GM18909 (cell line): Measurements from ENCODE around the gene PGAP2.
A peak's percentile ranks its signal among the peaks of the same experiment; 100 is the strongest.

Source experiments
- ATAC-seq: cut with Tn5 transposase; IDR thresholded peaks from one replicate; pipeline ENCODE4 v1.9.1; 2021; ENCODE audit warnings: mild to moderate bottlenecking; ENCODE audit not compliant: unreplicated experiment, poor library complexity

PGAP2 gene

GRCh38 chr11:3853899-3854659, 45.7 kb downstream of the PGAP2 start:
- peak; percentile 50 for ATAC-seq

GRCh38 chr11:3854660-3854976, 46.3 kb downstream of the PGAP2 start:
- ATAC-seq, result no peak

GRCh38 chr11:3854977-3855807, 46.8 kb downstream of the PGAP2 start, which contains the start of gene STIM1:
TSS of gene STIM1 (plus strand) at chr11:3855664. CDS start at chr11:3856271, 607 bp downstream.
- peak; percentile 58 for ATAC-seq

GRCh38 chr11:3855808-3856491, 47.6 kb downstream of the PGAP2 start:
- ATAC-seq, result peak; percentile 22

GRCh38 chr11:3856856-3857553, 48.6 kb downstream of the PGAP2 start:
- no peak for ATAC-seq

GRCh38 chr11:3857628-3858027, 49.3 kb downstream of the PGAP2 start:
- ATAC-seq, result no peak

- ATAC-seq, result peak; percentile 39
These were observed 51.1 kb downstream of the PGAP2 start for GRCh38 chr11:3859373-3859881.

- ATAC-seq, result no peak
These were observed 52.0 kb downstream of the PGAP2 start for GRCh38 chr11:3860375-3860774.

GRCh38 chr11:3860898-3861393, 52.6 kb downstream of the PGAP2 start:
- ATAC-seq, result peak; percentile 24

GRCh38 chr11:3861683-3862082, 53.3 kb downstream of the PGAP2 start:
- ATAC-seq, result no peak

GRCh38 chr11:3865388-3866193, 57.2 kb downstream of the PGAP2 start:
- no peak for ATAC-seq

- no peak for ATAC-seq
These were observed 57.8 kb downstream of the PGAP2 start for GRCh38 chr11:3866206-3866605.

- ATAC-seq, result no peak
These were observed 58.5 kb downstream of the PGAP2 start for GRCh38 chr11:3866836-3867208.

- peak; percentile 71 for ATAC-seq
These were observed 59.1 kb downstream of the PGAP2 start for GRCh38 chr11:3867209-3868091.

- no peak for ATAC-seq
These were observed 65.5 kb downstream of the PGAP2 start for GRCh38 chr11:3873712-3874349.
